Right lobe of liver (tissue), 6 donors: ENCODE data around the gene FAM174C. TPM values are rescaled to one million over a fixed set of nuclear protein-coding genes. Genes with fewer than 3 reads are reported as not detected.

Source experiments
- ATAC-seq, 4 donors: fragments of 200-7000 bp; cut with Tn5 transposase; one replicate each; pipeline ENCODE4 v1.9.1; 2020; ENCODE audit warnings: mild to moderate bottlenecking in 4 of 4, moderate library complexity in 4 of 4
- DNase-seq, 3 donors: peaks; one replicate each; pipeline ENCODE4 v3.0.0-alpha.2; 2020
- H3K27ac ChIP-seq, 3 donors: fragments of 200-600 bp; one replicate each; pipeline ENCODE4 v1.8.0; 2022
- H3K27me3 ChIP-seq, 2 donors: fragments of 200-600 bp; one replicate each; pipeline ENCODE4 v1.8.0; 2022
- H3K36me3 ChIP-seq, 4 donors: fragments of 200-600 bp; sonication (generic) in 1 of 4; one replicate each; pipeline versions ENCODE4 v1.5.1 to v1.8.0; 2017 to 2022; ENCODE audit warnings: control low read depth in 1 of 4
- H3K4me1 ChIP-seq, 4 donors: fragments of 200-600 bp; sonication (generic) in 1 of 4; one replicate each; pipeline versions ENCODE4 v1.5.1 to v1.8.0; 2017 to 2022; ENCODE audit warnings: control low read depth in 1 of 4
- H3K4me3 ChIP-seq, 3 donors: fragments of 200-600 bp; one replicate each; pipeline ENCODE4 v1.8.0; 2022
- H3K9me3 ChIP-seq, 4 donors: fragments of 200-600 bp; sonication (generic) in 1 of 4; one replicate each; pipeline versions ENCODE4 v1.5.1 to v1.8.0; 2017 to 2022; ENCODE audit warnings: control low read depth in 1 of 4
- POLR2A ChIP-seq: fragments of 450-650 bp; IDR thresholded peaks from one replicate; pipeline ENCODE4 v1.6.1; 2017; ENCODE audit warnings: antibody characterized with exemption, mild to moderate bottlenecking
- WGBS: methylation state at CpG from one replicate; pipeline ENCODE4 v1.1.6; 2018; ENCODE audit warnings: low coverage, low lambda C conversion rate; ENCODE audit not compliant: insufficient coverage; ENCODE audit errors: missing lambda C conversion rate; 5-methylcytosine and 5-hydroxymethylcytosine counted together
- intact Hi-C, 2 donors: fragments of 100-400 bp; cut with DNase I; formaldehyde crosslinking; loops; one replicate each; pipeline versions ENCODE4 v1.11.2 to v1.14.1; 2022
- total RNA-seq, 6 experiments: library from RNA; depleted of rRNA in 2 of 6; stranded (reverse); fragments of >200 nt in 2 of 6; fragmentation: NEBNext Ultra II Directional in 3 of 6; extraction: Animal tissue kit (Norgen Biotek cat#: 25700) in 3 of 6; gene quantifications; one replicate each; pipeline versions ENCODE4 v1.1.0 to v1.2.4, GENCODE V29; 2016 to 2023
- TF ChIP-seq, protein P1 (sequence below), 4 donors: fragments of 200-600 bp in 3 of 4; fragments of 450-650 bp in 1 of 4; IDR thresholded peaks; one replicate each; pipeline versions ENCODE4 v1.5.1 to v1.8.0; 2016 to 2022; ENCODE audit warnings: antibody characterized with exemption in 4 of 4, mild to moderate bottlenecking in 2 of 4
- donor health status: DM: no; HTN: yes; CAD: no.
- donor health status: DM: no; HTN: no; CAD: no.
- donor health status: DM: no; HTN: no; CAD: no.
- donor health status: DM: no; HTN: yes; CAD: no.
- donor health status: DM: no; HTN: yes; CAD: no.

Gene FAM174C
- total RNA-seq, 6 experiments from 2014 or later: 34.0 to 103 (median 43.8) TPM

- intact Hi-C loops: no loop called here
- H3K4me3 ChIP-seq: peak overlapping the region in 2 of 3 donors; percentile 14 to 18
- H3K4me1 ChIP-seq: peaks cover 5 to 67% (median 28%) of the 10 kb centered on the region in 4 donors
- WGBS: 57% methylated on average over 13 of the region's 21 CpGs
- peaks cover 0 to 5% (median 0%) of the 10 kb centered on the region in 4 donors for H3K36me3 ChIP-seq
- no peaks in the 10 kb centered on the region for H3K27me3 ChIP-seq
- H3K27ac ChIP-seq: peak overlapping the region; percentile 71 to 92 (median 90)
- ATAC-seq (no peak), DNase-seq (no peak)
- no peaks in the 10 kb centered on the region for H3K9me3 ChIP-seq
- TF ChIP-seq, protein P1, sequence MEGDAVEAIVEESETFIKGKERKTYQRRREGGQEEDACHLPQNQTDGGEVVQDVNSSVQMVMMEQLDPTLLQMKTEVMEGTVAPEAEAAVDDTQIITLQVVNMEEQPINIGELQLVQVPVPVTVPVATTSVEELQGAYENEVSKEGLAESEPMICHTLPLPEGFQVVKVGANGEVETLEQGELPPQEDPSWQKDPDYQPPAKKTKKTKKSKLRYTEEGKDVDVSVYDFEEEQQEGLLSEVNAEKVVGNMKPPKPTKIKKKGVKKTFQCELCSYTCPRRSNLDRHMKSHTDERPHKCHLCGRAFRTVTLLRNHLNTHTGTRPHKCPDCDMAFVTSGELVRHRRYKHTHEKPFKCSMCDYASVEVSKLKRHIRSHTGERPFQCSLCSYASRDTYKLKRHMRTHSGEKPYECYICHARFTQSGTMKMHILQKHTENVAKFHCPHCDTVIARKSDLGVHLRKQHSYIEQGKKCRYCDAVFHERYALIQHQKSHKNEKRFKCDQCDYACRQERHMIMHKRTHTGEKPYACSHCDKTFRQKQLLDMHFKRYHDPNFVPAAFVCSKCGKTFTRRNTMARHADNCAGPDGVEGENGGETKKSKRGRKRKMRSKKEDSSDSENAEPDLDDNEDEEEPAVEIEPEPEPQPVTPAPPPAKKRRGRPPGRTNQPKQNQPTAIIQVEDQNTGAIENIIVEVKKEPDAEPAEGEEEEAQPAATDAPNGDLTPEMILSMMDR (IDR thresholded peaks at IDR 0.05): no peak
- no peak for TF ChIP-seq POLR2A
Observed at GRCh38 chr19:1262623-1263123, 12.7 kb upstream of the FAM174C start.

- intact Hi-C loops: no loop called here
- Histone ChIP-seq H3K4me3 (no peak overlapping the region), H3K9me3 (no peaks in the 10 kb centered on the region), H3K27ac (no peak overlapping the region), H3K36me3 (no peaks in the 10 kb centered on the region), H3K27me3 (no peaks in the 10 kb centered on the region), H3K4me1 (peaks cover 5 to 62% (median 29%) of the 10 kb centered on the region in 4 donors)
- no peak for DNase-seq
- 100% methylated on average over 1 of the region's 5 CpGs for WGBS
- TF ChIP-seq, protein P1 (IDR thresholded peaks at IDR 0.05): no peak
- TF ChIP-seq POLR2A: no peak
- no peak for ATAC-seq
Observed at GRCh38 chr19:1263188-1263587, 12.1 kb upstream of the FAM174C start.

DNA sequence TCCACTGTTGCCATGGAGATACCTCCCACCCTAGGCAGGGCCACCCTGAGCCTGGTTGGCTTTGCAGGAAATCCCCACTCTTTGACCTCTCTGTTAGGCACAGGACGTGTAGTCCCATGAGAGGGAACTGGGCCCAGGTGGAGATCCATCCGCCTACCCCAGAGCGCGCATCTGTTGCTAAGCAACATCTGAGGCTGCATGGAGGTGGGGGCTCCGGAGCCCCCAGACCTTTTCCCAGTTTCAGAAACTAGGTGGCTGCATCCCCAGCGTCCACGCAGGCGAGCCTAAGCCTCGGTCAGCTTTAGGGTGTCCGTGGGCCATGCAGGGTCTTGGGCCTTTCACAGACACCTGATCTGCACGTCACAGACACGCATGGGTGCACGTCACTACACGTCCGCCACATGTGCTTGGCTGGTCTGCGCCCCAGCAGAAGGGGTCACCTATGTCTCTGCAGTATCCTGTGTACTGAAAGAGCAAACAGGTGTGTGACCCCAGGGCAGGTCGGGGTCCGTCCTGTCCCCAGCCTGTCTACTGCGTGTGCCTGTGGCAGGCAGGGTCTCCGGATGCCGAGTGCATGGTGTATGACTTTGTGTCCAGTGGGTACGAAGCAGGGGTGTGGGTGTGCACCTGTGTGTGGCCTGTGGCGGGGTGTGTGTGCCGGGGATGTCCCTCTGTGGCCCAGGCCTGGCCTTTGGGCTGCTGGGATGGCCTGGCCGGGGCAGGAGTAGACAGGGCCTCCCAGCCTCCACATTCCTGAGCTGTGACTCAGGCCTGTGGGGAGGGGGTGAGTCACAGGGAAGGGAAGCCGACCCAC lies 10.3 kb upstream of the FAM174C start:
- H3K36me3 ChIP-seq: no peaks in the 10 kb centered on the region
- peak overlapping the region in 1 of 3 donors; percentile 11 for H3K27ac ChIP-seq
- H3K4me1 ChIP-seq: peaks cover 0 to 50% (median 23%) of the 10 kb centered on the region in 4 donors
- TF ChIP-seq POLR2A: no peak
- TF ChIP-seq, protein P1 (IDR thresholded peaks at IDR 0.05): no peak
- intact Hi-C loops: no loop called here
- DNase-seq: peak in 2 of 3 donors; percentile 59 to 82
- no peak overlapping the region for H3K4me3 ChIP-seq
- H3K27me3 ChIP-seq: no peaks in the 10 kb centered on the region
- WGBS: 79% methylated on average over 12 of the region's 26 CpGs
- no peaks in the 10 kb centered on the region for H3K9me3 ChIP-seq
- peak in 1 of 4 donors; percentile 10 for ATAC-seq

DNA sequence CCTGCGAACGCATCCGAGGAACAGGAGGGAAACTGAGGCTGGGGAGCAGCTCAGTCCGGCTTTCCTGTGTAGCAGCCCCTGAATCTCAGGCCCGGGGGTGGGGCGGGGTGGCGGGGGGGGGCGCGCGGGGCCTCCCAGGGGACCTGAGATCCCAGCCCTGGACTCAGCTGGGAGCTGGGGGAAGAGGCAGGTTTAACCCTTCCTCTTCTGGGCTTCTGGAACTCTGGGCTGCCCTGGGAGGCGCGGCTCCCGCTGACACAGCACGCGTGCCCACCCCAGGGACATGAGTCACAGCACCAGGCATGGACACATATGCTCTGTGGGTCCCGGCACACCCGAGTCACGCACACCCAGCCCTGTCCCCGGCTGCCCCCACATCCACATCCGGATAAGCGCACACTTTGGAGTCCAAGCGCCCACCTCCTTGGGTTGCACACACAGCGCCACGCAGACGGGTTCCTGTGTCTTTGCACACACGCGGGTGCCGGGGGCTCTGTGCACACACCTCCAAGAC lies 9.7 kb upstream of the FAM174C start:
- no peaks in the 10 kb centered on the region for H3K9me3 ChIP-seq
- WGBS: 8% methylated on average over 5 of the region's 28 CpGs
- TF ChIP-seq, protein P1 (IDR thresholded peaks at IDR 0.05): no peak
- TF ChIP-seq POLR2A: no peak
- peaks cover 0 to under 1% (median under 1%) of the 10 kb centered on the region in 4 donors for H3K36me3 ChIP-seq
- H3K4me3 ChIP-seq: peak overlapping the region in 1 of 3 donors; percentile 61
- ATAC-seq (no peak), DNase-seq (peak in 1 of 3 donors; percentile 60)
- H3K27ac ChIP-seq: peak overlapping the region in 2 of 3 donors; percentile 11 to 42
- peaks cover 0 to 50% (median 21%) of the 10 kb centered on the region in 4 donors for H3K4me1 ChIP-seq
- intact Hi-C loops: no loop called here
- H3K27me3 ChIP-seq: no peaks in the 10 kb centered on the region
